ENCODE results near the gene STK31.

DNA sequence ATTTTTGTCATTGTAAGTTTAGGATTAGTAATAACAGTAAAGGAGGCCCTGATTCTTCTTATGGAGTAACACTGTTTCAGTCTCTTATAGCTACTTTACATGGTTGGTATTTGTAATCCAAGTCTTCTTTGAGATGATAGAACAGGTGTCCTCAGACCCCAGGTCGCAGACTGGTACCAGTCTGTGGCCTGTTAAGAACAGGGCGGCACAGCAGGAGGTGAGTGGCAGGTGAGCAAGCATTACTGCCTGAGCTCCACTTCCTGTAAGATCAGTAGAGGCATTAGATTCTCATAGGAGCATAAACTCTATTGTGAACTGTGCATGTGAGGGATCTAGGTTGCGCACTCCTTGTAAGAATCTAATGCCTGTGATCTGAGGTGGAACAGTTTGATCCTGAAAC, 77.3 kb downstream of the STK31 start:
- TF ChIP-seq, protein P1, sequence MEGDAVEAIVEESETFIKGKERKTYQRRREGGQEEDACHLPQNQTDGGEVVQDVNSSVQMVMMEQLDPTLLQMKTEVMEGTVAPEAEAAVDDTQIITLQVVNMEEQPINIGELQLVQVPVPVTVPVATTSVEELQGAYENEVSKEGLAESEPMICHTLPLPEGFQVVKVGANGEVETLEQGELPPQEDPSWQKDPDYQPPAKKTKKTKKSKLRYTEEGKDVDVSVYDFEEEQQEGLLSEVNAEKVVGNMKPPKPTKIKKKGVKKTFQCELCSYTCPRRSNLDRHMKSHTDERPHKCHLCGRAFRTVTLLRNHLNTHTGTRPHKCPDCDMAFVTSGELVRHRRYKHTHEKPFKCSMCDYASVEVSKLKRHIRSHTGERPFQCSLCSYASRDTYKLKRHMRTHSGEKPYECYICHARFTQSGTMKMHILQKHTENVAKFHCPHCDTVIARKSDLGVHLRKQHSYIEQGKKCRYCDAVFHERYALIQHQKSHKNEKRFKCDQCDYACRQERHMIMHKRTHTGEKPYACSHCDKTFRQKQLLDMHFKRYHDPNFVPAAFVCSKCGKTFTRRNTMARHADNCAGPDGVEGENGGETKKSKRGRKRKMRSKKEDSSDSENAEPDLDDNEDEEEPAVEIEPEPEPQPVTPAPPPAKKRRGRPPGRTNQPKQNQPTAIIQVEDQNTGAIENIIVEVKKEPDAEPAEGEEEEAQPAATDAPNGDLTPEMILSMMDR (IDR thresholded peaks at IDR 0.05): no peak
- TF ChIP-seq POLR2A (IDR thresholded peaks at IDR 0.05): no peak

All from lower leg skin (tissue), 3 donors.